ENCODE results near the gene GBX1. TPM values are rescaled to one million over a fixed set of nuclear protein-coding genes. Genes with fewer than 3 reads are reported as not detected.

Gene GBX1
- total RNA-seq, 2 donors from 2014 or later: not detected

- Histone ChIP-seq H3K36me3 (ENCODE audit: control insufficient read depth, insufficient read depth, low read length) (peaks cover 32% of the 10 kb centered on the region), H3K4me3 (ENCODE audit: low read length) (no peak overlapping the region), H3K9ac (ENCODE audit: extremely low read depth, low read length, poor library complexity, severe bottlenecking) (no peak overlapping the region), H3K27me3 (ENCODE audit: control insufficient read depth, insufficient read depth, low read length, poor library complexity, severe bottlenecking) (no peaks in the 10 kb centered on the region), H3K9me3 (ENCODE audit: control insufficient read depth, low read length) (no peaks in the 10 kb centered on the region), H3K4me1 (ENCODE audit: control insufficient read depth, insufficient read depth, low read length) (no peaks in the 10 kb centered on the region), H3K27ac (ENCODE audit: low read depth, low read length) (no peak overlapping the region)
- H3K4me1 Mint-ChIP-seq: peaks cover 12% of the 10 kb centered on the region
- H3K9me3 Mint-ChIP-seq: no peaks in the 10 kb centered on the region
- no peak overlapping the region for H3K4me3 Mint-ChIP-seq
- TF ChIP-seq, protein P1, sequence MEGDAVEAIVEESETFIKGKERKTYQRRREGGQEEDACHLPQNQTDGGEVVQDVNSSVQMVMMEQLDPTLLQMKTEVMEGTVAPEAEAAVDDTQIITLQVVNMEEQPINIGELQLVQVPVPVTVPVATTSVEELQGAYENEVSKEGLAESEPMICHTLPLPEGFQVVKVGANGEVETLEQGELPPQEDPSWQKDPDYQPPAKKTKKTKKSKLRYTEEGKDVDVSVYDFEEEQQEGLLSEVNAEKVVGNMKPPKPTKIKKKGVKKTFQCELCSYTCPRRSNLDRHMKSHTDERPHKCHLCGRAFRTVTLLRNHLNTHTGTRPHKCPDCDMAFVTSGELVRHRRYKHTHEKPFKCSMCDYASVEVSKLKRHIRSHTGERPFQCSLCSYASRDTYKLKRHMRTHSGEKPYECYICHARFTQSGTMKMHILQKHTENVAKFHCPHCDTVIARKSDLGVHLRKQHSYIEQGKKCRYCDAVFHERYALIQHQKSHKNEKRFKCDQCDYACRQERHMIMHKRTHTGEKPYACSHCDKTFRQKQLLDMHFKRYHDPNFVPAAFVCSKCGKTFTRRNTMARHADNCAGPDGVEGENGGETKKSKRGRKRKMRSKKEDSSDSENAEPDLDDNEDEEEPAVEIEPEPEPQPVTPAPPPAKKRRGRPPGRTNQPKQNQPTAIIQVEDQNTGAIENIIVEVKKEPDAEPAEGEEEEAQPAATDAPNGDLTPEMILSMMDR (conservative IDR thresholded peaks at IDR 0.05): no peak
- H3K36me3 Mint-ChIP-seq (ENCODE audit: low read depth): peaks cover 6% of the 10 kb centered on the region
- DNase-seq: no peak
- WGBS, 2 experiments (ENCODE audit: insufficient coverage in 1 of 2, insufficient read length in 1 of 2): 89 to 95% methylated on average over 3 of the region's 3 CpGs
- no peak overlapping the region for H3K27ac Mint-ChIP-seq
- H3K27me3 Mint-ChIP-seq (ENCODE audit: insufficient read depth): no peaks in the 10 kb centered on the region
These were observed 64.5 kb downstream of the GBX1 start for GRCh38 chr7:151102991-151103390.

GRCh38 chr7:151101621-151102396, 65.7 kb downstream of the GBX1 start:
- TF ChIP-seq, protein P1 (conservative IDR thresholded peaks at IDR 0.05): no peak
- H3K27me3 Mint-ChIP-seq (ENCODE audit: insufficient read depth): no peaks in the 10 kb centered on the region
- Histone ChIP-seq H3K4me3 (ENCODE audit: low read length) (no peak overlapping the region), H3K27me3 (ENCODE audit: control insufficient read depth, insufficient read depth, low read length, poor library complexity, severe bottlenecking) (no peaks in the 10 kb centered on the region), H3K4me1 (ENCODE audit: control insufficient read depth, insufficient read depth, low read length) (no peaks in the 10 kb centered on the region), H3K9me3 (ENCODE audit: control insufficient read depth, low read length) (no peaks in the 10 kb centered on the region), H3K36me3 (ENCODE audit: control insufficient read depth, insufficient read depth, low read length) (peaks cover 32% of the 10 kb centered on the region), H3K9ac (ENCODE audit: extremely low read depth, low read length, poor library complexity, severe bottlenecking) (no peak overlapping the region), H3K27ac (ENCODE audit: low read depth, low read length) (no peak overlapping the region)
- no peak overlapping the region for H3K4me3 Mint-ChIP-seq
- no peak overlapping the region for H3K27ac Mint-ChIP-seq
- no peak for DNase-seq
- peaks cover 12% of the 10 kb centered on the region for H3K36me3 Mint-ChIP-seq (ENCODE audit: low read depth)
- no peaks in the 10 kb centered on the region for H3K9me3 Mint-ChIP-seq
- peaks cover 12% of the 10 kb centered on the region for H3K4me1 Mint-ChIP-seq
- 85 to 94% methylated on average over 18 to 24 of the region's 24 CpGs for WGBS, 2 experiments (ENCODE audit: insufficient coverage in 1 of 2, insufficient read length in 1 of 2)

GRCh38 chr7:151100921-151101320, 66.6 kb downstream of the GBX1 start:
- TF ChIP-seq, protein P1 (conservative IDR thresholded peaks at IDR 0.05): no peak
- Histone ChIP-seq H3K9ac (ENCODE audit: extremely low read depth, low read length, poor library complexity, severe bottlenecking) (no peak overlapping the region), H3K36me3 (ENCODE audit: control insufficient read depth, insufficient read depth, low read length) (peaks cover 32% of the 10 kb centered on the region), H3K4me3 (ENCODE audit: low read length) (no peak overlapping the region), H3K9me3 (ENCODE audit: control insufficient read depth, low read length) (no peaks in the 10 kb centered on the region), H3K27me3 (ENCODE audit: control insufficient read depth, insufficient read depth, low read length, poor library complexity, severe bottlenecking) (no peaks in the 10 kb centered on the region), H3K27ac (ENCODE audit: low read depth, low read length) (no peak overlapping the region), H3K4me1 (ENCODE audit: control insufficient read depth, insufficient read depth, low read length) (no peaks in the 10 kb centered on the region)
- Mint-ChIP-seq H3K4me3 (no peak overlapping the region), H3K27ac (no peak overlapping the region), H3K4me1 (peaks cover 12% of the 10 kb centered on the region), H3K9me3 (no peaks in the 10 kb centered on the region), H3K27me3 (ENCODE audit: insufficient read depth) (no peaks in the 10 kb centered on the region), H3K36me3 (ENCODE audit: low read depth) (peaks cover 14% of the 10 kb centered on the region)
- 93 to 100% methylated on average over 2 to 10 of the region's 10 CpGs for WGBS, 2 experiments (ENCODE audit: insufficient coverage in 1 of 2, insufficient read length in 1 of 2)
- DNase-seq: no peak

Data from endodermal cell (in vitro differentiated cells).